ENCODE data around the gene CMA1. TPM values are rescaled to one million over a fixed set of nuclear protein-coding genes. Genes with fewer than 3 reads are reported as not detected.

The CMA1 gene
- total RNA-seq, 1 experiment from 2014 or later: not detected

DNA sequence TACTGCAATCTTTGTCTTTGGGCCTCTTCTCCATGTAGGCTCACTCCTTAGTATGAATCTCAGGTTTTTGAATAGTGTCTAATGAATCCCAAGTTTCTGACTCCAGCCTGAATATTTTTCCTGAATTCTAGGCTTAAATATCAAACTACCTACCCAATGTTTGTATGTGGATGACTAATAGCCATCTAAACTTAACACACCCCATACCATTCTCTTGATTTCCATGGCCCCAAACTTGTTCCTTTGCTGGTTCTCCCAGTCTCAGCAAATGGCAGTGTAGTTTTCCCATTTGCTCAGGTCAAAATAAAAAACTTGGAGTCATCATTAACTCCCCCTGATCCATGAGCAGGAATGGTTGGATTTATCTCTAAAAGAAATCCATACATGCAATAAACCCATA lies 46.7 kb downstream of the CMA1 start:
- Histone ChIP-seq H2BK15ac (ENCODE audit: low read depth, low read length) (no peak overlapping the region), H3K4ac (ENCODE audit: low read depth, low read length) (no peak overlapping the region), H3K9ac (ENCODE audit: extremely low read depth, insufficient read length, low read length) (no peak overlapping the region), H4K5ac (ENCODE audit: insufficient read length, low read depth, low read length) (no peak overlapping the region), H3K9me3 (ENCODE audit: control insufficient read depth, low read depth, low read length) (no peaks in the 10 kb centered on the region), H2AK5ac (ENCODE audit: insufficient read length, low read length) (no peak overlapping the region), H4K8ac (replicated peaks; ENCODE audit: insufficient read length, low read depth, low read length) (no peak overlapping the region), H3K27me3 (ENCODE audit: insufficient read depth, low read length) (no peaks in the 10 kb centered on the region), H2BK5ac (ENCODE audit: insufficient read length, low read length) (no peak overlapping the region), H3K14ac (ENCODE audit: insufficient read depth, low read length) (no peak overlapping the region), H4K20me1 (ENCODE audit: control insufficient read depth, insufficient read depth, insufficient read length) (no peaks in the 10 kb centered on the region), H3K27ac (ENCODE audit: insufficient read length, low read depth, low read length) (no peak overlapping the region), H3K23me2 (ENCODE audit: insufficient read length, low read depth, low read length, poor library complexity, severe bottlenecking) (no peaks in the 10 kb centered on the region), H3T11ph (ENCODE audit: low read length) (no peak overlapping the region), H3K18ac (ENCODE audit: insufficient read length, low read depth, low read length) (no peak overlapping the region), H2AFZ (ENCODE audit: low read length) (no peak overlapping the region), H2BK120ac (ENCODE audit: low read depth, low read length, poor library complexity, severe bottlenecking) (no peak overlapping the region), H3K4me2 (ENCODE audit: insufficient read depth, insufficient read length, low read length) (no peak overlapping the region), H3K79me1 (ENCODE audit: insufficient read depth, low read depth, low read length, poor library complexity, severe bottlenecking) (no peaks in the 10 kb centered on the region), H3K23ac (ENCODE audit: insufficient read length, low read depth, low read length) (no peak overlapping the region), H2BK20ac (ENCODE audit: low read depth, low read length, poor library complexity, severe bottlenecking) (no peak overlapping the region), H3K79me2 (ENCODE audit: insufficient read depth, low read length) (no peaks in the 10 kb centered on the region), H2BK12ac (ENCODE audit: insufficient read length, low read depth, low read length) (no peak overlapping the region), H3K56ac (ENCODE audit: insufficient read length, low read depth, low read length) (no peak overlapping the region), H4K91ac (ENCODE audit: insufficient read length, low read depth, low read length) (no peak overlapping the region), H3K4me1 (ENCODE audit: insufficient read depth, low read length) (no peaks in the 10 kb centered on the region)
- H3K36me3 Mint-ChIP-seq (ENCODE audit: insufficient read depth in 1 of 3, low read depth in 3 of 3): peaks cover 0 to 2% (median 0%) of the 10 kb centered on the region in 3 experiments; a peak in 2 of 7 replicates
- no peak for TF ChIP-seq CTCF (conservative IDR thresholded peaks at IDR 0.05)
- no peaks in the 10 kb centered on the region for H3K4me1 Mint-ChIP-seq
- H3K27ac Mint-ChIP-seq: no peak overlapping the region
- peaks cover 2% of the 10 kb centered on the region; the same call in 1 of the 2 replicates for H3K27me3 Mint-ChIP-seq (ENCODE audit: low read depth)
- DNase-seq: no peak
- H3K4me3 Mint-ChIP-seq: no peak overlapping the region
- H3K9me3 Mint-ChIP-seq: peaks cover under 1 to 2% of the 10 kb centered on the region in 2 experiments; a peak in 2 of 5 replicates

Data from H9 (cell line).